Astrocyte (in vitro differentiated cells and primary cell): ENCODE results near the gene PHC2. TPM values are rescaled to one million over a fixed set of nuclear protein-coding genes. Genes with fewer than 3 reads are reported as not detected.

Source experiments
- DNase-seq: peaks from one replicate; pipeline ENCODE4 v3.0.0-alpha.2; 2010; ENCODE audit warnings: low read depth
- FAIRE-seq: peaks from 2 replicates; lab custom pipeline; 2011; peaks lifted over from hg19 to GRCh38; lab: Jason Lieb, UNC
- H2AFZ ChIP-seq: 2 replicates; pipeline ENCODE4 v1.6.0; 2012; ENCODE audit warnings: low read depth, low read length, inconsistent platforms
- H3K27ac ChIP-seq: 2 replicates; pipeline ENCODE4 v1.5.1; 2011; ENCODE audit warnings: low read depth, low read length, inconsistent platforms
- H3K27me3 ChIP-seq: 2 replicates; pipeline ENCODE4 v1.6.0; 2011; ENCODE audit warnings: low read length, inconsistent platforms; ENCODE audit not compliant: insufficient read depth
- H3K36me3 ChIP-seq: 2 replicates; pipeline ENCODE4 v1.5.1; 2011; ENCODE audit warnings: low read length, inconsistent platforms; ENCODE audit not compliant: insufficient read depth
- H3K4me1 ChIP-seq: 2 replicates; pipeline ENCODE4 v1.5.1; 2011; ENCODE audit warnings: low read length, inconsistent platforms; ENCODE audit not compliant: insufficient read depth
- H3K4me2 ChIP-seq: 2 replicates; pipeline ENCODE4 v1.6.0; 2012; ENCODE audit warnings: low read length, inconsistent platforms
- H3K4me3 ChIP-seq: 2 replicates; pipeline ENCODE4 v1.5.1; 2011; ENCODE audit warnings: low read depth, mild to moderate bottlenecking, low read length, inconsistent platforms; ENCODE audit not compliant: insufficient read depth
- H3K79me2 ChIP-seq: 2 replicates; pipeline ENCODE4 v1.6.0; 2012; ENCODE audit warnings: mild to moderate bottlenecking, low read length, inconsistent platforms; ENCODE audit not compliant: insufficient read depth
- H3K9ac ChIP-seq: 2 replicates; pipeline ENCODE4 v1.6.0; 2012; ENCODE audit warnings: mild to moderate bottlenecking, low read length, inconsistent platforms
- H3K9me3 ChIP-seq: 2 replicates; pipeline ENCODE4 v1.5.1; 2012; ENCODE audit warnings: low read depth, mild to moderate bottlenecking, low read length, inconsistent platforms; ENCODE audit not compliant: insufficient read depth
- H4K20me1 ChIP-seq: 2 replicates; pipeline ENCODE4 v1.6.0; 2012; ENCODE audit warnings: low read length, inconsistent platforms; ENCODE audit not compliant: insufficient read depth
- H3K27ac Mint-ChIP-seq: one replicate; pipeline ENCODE4 v1.8.0; 2021; ENCODE audit warnings: mild to moderate bottlenecking, mixed read lengths; ENCODE audit not compliant: unreplicated experiment
- H3K27me3 Mint-ChIP-seq: one replicate; pipeline ENCODE4 v1.8.0; 2021; ENCODE audit warnings: low read depth, mixed read lengths; ENCODE audit not compliant: unreplicated experiment
- H3K36me3 Mint-ChIP-seq: one replicate; pipeline ENCODE4 v1.8.0; 2021; ENCODE audit warnings: low read depth, mixed read lengths; ENCODE audit not compliant: unreplicated experiment
- H3K4me1 Mint-ChIP-seq: one replicate; pipeline ENCODE4 v1.8.0; 2021; ENCODE audit warnings: low read depth, mixed read lengths; ENCODE audit not compliant: unreplicated experiment
- H3K4me3 Mint-ChIP-seq: one replicate; pipeline ENCODE4 v1.8.0; 2021; ENCODE audit warnings: mild to moderate bottlenecking, moderate library complexity, mixed read lengths; ENCODE audit not compliant: unreplicated experiment
- H3K9me3 Mint-ChIP-seq: one replicate; pipeline ENCODE4 v1.8.0; 2021; ENCODE audit warnings: mild to moderate bottlenecking, mixed read lengths; ENCODE audit not compliant: unreplicated experiment
- CTCF ChIP-seq: IDR thresholded peaks from 2 replicates; pipeline ENCODE4 v1.5.1; 2011; ENCODE audit warnings: low read depth, mild to moderate bottlenecking, inconsistent platforms, low read length, moderate library complexity; ENCODE audit not compliant: insufficient read depth
- EZH2 ChIP-seq: IDR thresholded peaks from 2 replicates; pipeline ENCODE4 v1.6.1; 2012; ENCODE audit warnings: mild to moderate bottlenecking, low read length, inconsistent platforms; ENCODE audit not compliant: insufficient read depth
- total RNA-seq: library from RNA; stranded (reverse); gene quantifications from 2 replicates; pipeline ENCODE4 v1.2.1, GENCODE V29; 2021

The PHC2 gene
- total RNA-seq, 1 donor from 2014 or later, result 113 TPM

GRCh38 chr1:33377756-33378155, 53.1 kb downstream of the PHC2 start:
- H3K36me3 Mint-ChIP-seq, result peaks cover 10% of the 10 kb centered on the region
- Histone ChIP-seq H3K4me3 (no peak overlapping the region), H3K36me3 (peaks cover 3% of the 10 kb centered on the region), H4K20me1 (no peaks in the 10 kb centered on the region), H3K27ac (no peak overlapping the region), H3K4me1 (peaks cover 5% of the 10 kb centered on the region), H2AFZ (no peak overlapping the region), H3K27me3 (no peaks in the 10 kb centered on the region), H3K9me3 (no peaks in the 10 kb centered on the region), H3K79me2 (no peaks in the 10 kb centered on the region), H3K9ac (no peak overlapping the region), H3K4me2 (no peak overlapping the region)
- DNase-seq (peak; percentile 25), FAIRE-seq (no peak)
- H3K4me1 Mint-ChIP-seq, result peaks cover 59% of the 10 kb centered on the region
- TF ChIP-seq CTCF (no peak), EZH2 (no peak)
- no peaks in the 10 kb centered on the region for H3K27me3 Mint-ChIP-seq
- no peak overlapping the region for H3K4me3 Mint-ChIP-seq
- no peaks in the 10 kb centered on the region for H3K9me3 Mint-ChIP-seq
- H3K27ac Mint-ChIP-seq, result peak overlapping the region; percentile 60

GRCh38 chr1:33377013-33377412, 53.9 kb downstream of the PHC2 start:
- no peak overlapping the region for H3K27ac ChIP-seq
- DNase-seq (no peak), FAIRE-seq (no peak)
- Mint-ChIP-seq H3K27ac (peak overlapping the region; percentile 60), H3K4me3 (no peak overlapping the region), H3K27me3 (no peaks in the 10 kb centered on the region), H3K9me3 (no peaks in the 10 kb centered on the region), H3K36me3 (peaks cover 15% of the 10 kb centered on the region), H3K4me1 (peaks cover 52% of the 10 kb centered on the region)
- no peak for TF ChIP-seq EZH2
- TF ChIP-seq CTCF, result no peak
- H3K4me1 ChIP-seq, result no peaks in the 10 kb centered on the region
- H3K4me3 ChIP-seq, result no peak overlapping the region
- H4K20me1 ChIP-seq, result no peaks in the 10 kb centered on the region
- H3K4me2 ChIP-seq, result no peak overlapping the region
- no peak overlapping the region for H3K9ac ChIP-seq
- H3K9me3 ChIP-seq, result no peaks in the 10 kb centered on the region
- H3K36me3 ChIP-seq, result peaks cover 3% of the 10 kb centered on the region
- H3K27me3 ChIP-seq, result no peaks in the 10 kb centered on the region
- no peak overlapping the region for H2AFZ ChIP-seq
- no peaks in the 10 kb centered on the region for H3K79me2 ChIP-seq

- no peaks in the 10 kb centered on the region for H3K9me3 Mint-ChIP-seq
- TF ChIP-seq EZH2 (no peak), CTCF (no peak)
- DNase-seq, result no peak
- Histone ChIP-seq H3K4me1 (no peaks in the 10 kb centered on the region), H3K36me3 (peaks cover 6% of the 10 kb centered on the region), H3K4me3 (no peak overlapping the region), H3K27ac (no peak overlapping the region), H2AFZ (no peak overlapping the region), H3K4me2 (no peak overlapping the region), H3K79me2 (no peaks in the 10 kb centered on the region), H3K27me3 (no peaks in the 10 kb centered on the region), H4K20me1 (no peaks in the 10 kb centered on the region), H3K9me3 (no peaks in the 10 kb centered on the region), H3K9ac (no peak overlapping the region)
- peaks cover 7% of the 10 kb centered on the region for H3K27me3 Mint-ChIP-seq
- H3K4me1 Mint-ChIP-seq, result peaks cover 40% of the 10 kb centered on the region
- H3K27ac Mint-ChIP-seq, result no peak overlapping the region
- no peak overlapping the region for H3K4me3 Mint-ChIP-seq
- H3K36me3 Mint-ChIP-seq, result peaks cover 23% of the 10 kb centered on the region
- no peak for FAIRE-seq
Observed at GRCh38 chr1:33375316-33375715, 55.6 kb downstream of the PHC2 start.
